ENCODE measurements around the gene GATB. TPM values are rescaled to one million over a fixed set of nuclear protein-coding genes. Genes with fewer than 3 reads are reported as not detected.

The GATB gene
- total RNA-seq, 1 experiment from 2014 or later: 21.2 TPM

- H3K79me1 ChIP-seq (ENCODE audit: insufficient read depth, low read depth, low read length, poor library complexity, severe bottlenecking): no peaks in the 10 kb centered on the region
- no peak overlapping the region for H2BK120ac ChIP-seq (ENCODE audit: low read depth, low read length, poor library complexity, severe bottlenecking)
- H3K4me1 ChIP-seq (ENCODE audit: insufficient read depth, low read length): no peaks in the 10 kb centered on the region
- Mint-ChIP-seq H3K36me3 (ENCODE audit: insufficient read depth in 1 of 3, low read depth in 3 of 3) (peaks cover 6 to 8% (median 7%) of the 10 kb centered on the region in 3 experiments; a peak in 5 of 7 replicates), H3K4me1 (peaks cover 12% of the 10 kb centered on the region in 2 experiments), H3K27me3 (ENCODE audit: low read depth) (no peaks in the 10 kb centered on the region), H3K27ac (no peak overlapping the region), H3K4me3 (no peak overlapping the region), H3K9me3 (no peaks in the 10 kb centered on the region; a peak in 2 of 5 replicates)
- H3K9ac ChIP-seq (ENCODE audit: extremely low read depth, insufficient read length, low read length): no peak overlapping the region
- H3K9me3 ChIP-seq (ENCODE audit: control insufficient read depth, low read depth, low read length): no peaks in the 10 kb centered on the region
- H2BK12ac ChIP-seq (ENCODE audit: insufficient read length, low read depth, low read length): no peak overlapping the region
- H2BK15ac ChIP-seq (ENCODE audit: low read depth, low read length): no peak overlapping the region
- no peak overlapping the region for H3T11ph ChIP-seq (ENCODE audit: low read length)
- H3K79me2 ChIP-seq (ENCODE audit: insufficient read depth, low read length): no peaks in the 10 kb centered on the region
- no peak overlapping the region for H2AFZ ChIP-seq (ENCODE audit: low read length)
- H4K20me1 ChIP-seq (ENCODE audit: control insufficient read depth, insufficient read depth, insufficient read length): no peaks in the 10 kb centered on the region
- H3K27me3 ChIP-seq (ENCODE audit: insufficient read depth, low read length): no peaks in the 10 kb centered on the region
- no peak overlapping the region for H3K56ac ChIP-seq (ENCODE audit: insufficient read length, low read depth, low read length)
- H3K4ac ChIP-seq (ENCODE audit: low read depth, low read length): no peak overlapping the region
- no peak overlapping the region for H4K5ac ChIP-seq (ENCODE audit: insufficient read length, low read depth, low read length)
- TF ChIP-seq, protein P1, sequence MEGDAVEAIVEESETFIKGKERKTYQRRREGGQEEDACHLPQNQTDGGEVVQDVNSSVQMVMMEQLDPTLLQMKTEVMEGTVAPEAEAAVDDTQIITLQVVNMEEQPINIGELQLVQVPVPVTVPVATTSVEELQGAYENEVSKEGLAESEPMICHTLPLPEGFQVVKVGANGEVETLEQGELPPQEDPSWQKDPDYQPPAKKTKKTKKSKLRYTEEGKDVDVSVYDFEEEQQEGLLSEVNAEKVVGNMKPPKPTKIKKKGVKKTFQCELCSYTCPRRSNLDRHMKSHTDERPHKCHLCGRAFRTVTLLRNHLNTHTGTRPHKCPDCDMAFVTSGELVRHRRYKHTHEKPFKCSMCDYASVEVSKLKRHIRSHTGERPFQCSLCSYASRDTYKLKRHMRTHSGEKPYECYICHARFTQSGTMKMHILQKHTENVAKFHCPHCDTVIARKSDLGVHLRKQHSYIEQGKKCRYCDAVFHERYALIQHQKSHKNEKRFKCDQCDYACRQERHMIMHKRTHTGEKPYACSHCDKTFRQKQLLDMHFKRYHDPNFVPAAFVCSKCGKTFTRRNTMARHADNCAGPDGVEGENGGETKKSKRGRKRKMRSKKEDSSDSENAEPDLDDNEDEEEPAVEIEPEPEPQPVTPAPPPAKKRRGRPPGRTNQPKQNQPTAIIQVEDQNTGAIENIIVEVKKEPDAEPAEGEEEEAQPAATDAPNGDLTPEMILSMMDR (conservative IDR thresholded peaks at IDR 0.05): no peak
- no peak overlapping the region for H4K91ac ChIP-seq (ENCODE audit: insufficient read length, low read depth, low read length)
- H3K27ac ChIP-seq (ENCODE audit: insufficient read length, low read depth, low read length): no peak overlapping the region
- no peak overlapping the region for H3K23ac ChIP-seq (ENCODE audit: insufficient read length, low read depth, low read length)
- no peak overlapping the region for H3K18ac ChIP-seq (ENCODE audit: insufficient read length, low read depth, low read length)
- H3K23me2 ChIP-seq (ENCODE audit: insufficient read length, low read depth, low read length, poor library complexity, severe bottlenecking): no peaks in the 10 kb centered on the region
- H3K14ac ChIP-seq (ENCODE audit: insufficient read depth, low read length): no peak overlapping the region
- H3K4me2 ChIP-seq (ENCODE audit: insufficient read depth, insufficient read length, low read length): no peak overlapping the region
- WGBS (ENCODE audit: extremely low coverage, insufficient read length, low lambda C conversion rate): no CpG with 5 or more reads among the region's 6 CpGs
- H2BK5ac ChIP-seq (ENCODE audit: insufficient read length, low read length): no peak overlapping the region
- no peak for DNase-seq
- no peak overlapping the region for H2BK20ac ChIP-seq (ENCODE audit: low read depth, low read length, poor library complexity, severe bottlenecking)
- H2AK5ac ChIP-seq (ENCODE audit: insufficient read length, low read length): no peak overlapping the region
- H4K8ac ChIP-seq (replicated peaks; ENCODE audit: insufficient read length, low read depth, low read length): no peak overlapping the region
These were observed 10.7 kb downstream of the GATB start for GRCh38 chr4:151750156-151750555.

Data from H9 (cell line).